Right lobe of liver (tissue), 6 donors: ENCODE measurements around the gene RELN. TPM values are rescaled to one million over a fixed set of nuclear protein-coding genes. Genes with fewer than 3 reads are reported as not detected.

Experiments
- ATAC-seq, 4 donors: fragments of 200-7000 bp; cut with Tn5 transposase; one replicate each; pipeline ENCODE4 v1.9.1; 2020; ENCODE audit warnings: mild to moderate bottlenecking in 4 of 4, moderate library complexity in 4 of 4
- DNase-seq, 3 donors: peaks; one replicate each; pipeline ENCODE4 v3.0.0-alpha.2; 2020
- H3K27ac ChIP-seq, 3 donors: fragments of 200-600 bp; one replicate each; pipeline ENCODE4 v1.8.0; 2022
- H3K27me3 ChIP-seq, 2 donors: fragments of 200-600 bp; one replicate each; pipeline ENCODE4 v1.8.0; 2022
- H3K36me3 ChIP-seq, 4 donors: fragments of 200-600 bp; sonication (generic) in 1 of 4; one replicate each; pipeline versions ENCODE4 v1.5.1 to v1.8.0; 2017 to 2022; ENCODE audit warnings: control low read depth in 1 of 4
- H3K4me1 ChIP-seq, 4 donors: fragments of 200-600 bp; sonication (generic) in 1 of 4; one replicate each; pipeline versions ENCODE4 v1.5.1 to v1.8.0; 2017 to 2022; ENCODE audit warnings: control low read depth in 1 of 4
- H3K4me3 ChIP-seq, 3 donors: fragments of 200-600 bp; one replicate each; pipeline ENCODE4 v1.8.0; 2022
- H3K9me3 ChIP-seq, 4 donors: fragments of 200-600 bp; sonication (generic) in 1 of 4; one replicate each; pipeline versions ENCODE4 v1.5.1 to v1.8.0; 2017 to 2022; ENCODE audit warnings: control low read depth in 1 of 4
- CTCF ChIP-seq, 4 donors: fragments of 200-600 bp in 3 of 4; fragments of 450-650 bp in 1 of 4; IDR thresholded peaks; one replicate each; pipeline versions ENCODE4 v1.5.1 to v1.8.0; 2016 to 2022; ENCODE audit warnings: antibody characterized with exemption in 4 of 4, mild to moderate bottlenecking in 2 of 4
- POLR2A ChIP-seq: fragments of 450-650 bp; IDR thresholded peaks from one replicate; pipeline ENCODE4 v1.6.1; 2017; ENCODE audit warnings: antibody characterized with exemption, mild to moderate bottlenecking
- WGBS: methylation state at CpG from one replicate; pipeline ENCODE4 v1.1.6; 2018; ENCODE audit warnings: low coverage, low lambda C conversion rate; ENCODE audit not compliant: insufficient coverage; ENCODE audit errors: missing lambda C conversion rate; 5-methylcytosine and 5-hydroxymethylcytosine counted together
- intact Hi-C, 2 donors: fragments of 100-400 bp; cut with DNase I; formaldehyde crosslinking; loops; one replicate each; pipeline versions ENCODE4 v1.11.2 to v1.14.1; 2022
- total RNA-seq, 6 experiments: library from RNA; depleted of rRNA in 2 of 6; stranded (reverse); fragments of >200 nt in 2 of 6; fragmentation: NEBNext Ultra II Directional in 3 of 6; extraction: Animal tissue kit (Norgen Biotek cat#: 25700) in 3 of 6; gene quantifications; one replicate each; pipeline versions ENCODE4 v1.1.0 to v1.2.4, GENCODE V29; 2016 to 2023
- donor health status: DM: no; HTN: yes; CAD: no.
- donor health status: DM: no; HTN: no; CAD: no.
- donor health status: DM: no; HTN: no; CAD: no.
- donor health status: DM: no; HTN: yes; CAD: no.
- donor health status: DM: no; HTN: yes; CAD: no.

RELN gene
- total RNA-seq, 6 experiments from 2014 or later, result 11.9 to 35.7 (median 18.9) TPM

DNA sequence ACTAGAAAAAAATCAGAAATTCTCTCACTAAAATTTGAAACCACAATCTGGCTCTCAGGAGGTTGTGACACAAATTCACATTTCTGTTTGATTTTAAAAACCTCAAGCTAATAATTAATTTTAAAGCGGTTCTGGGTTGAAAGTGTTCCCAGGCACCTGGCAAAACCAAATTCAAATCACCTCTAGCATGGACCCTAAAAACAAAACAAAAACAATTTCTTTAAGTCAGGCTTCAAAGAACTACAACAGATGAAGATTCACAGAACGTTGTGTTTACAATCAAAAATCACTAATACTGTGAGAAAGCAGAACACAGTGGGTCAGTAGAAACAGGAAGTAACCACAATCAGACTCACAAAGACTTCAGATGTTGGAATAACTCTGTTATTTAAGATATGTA, 7.2 kb upstream of the RELN start:
- Histone ChIP-seq H3K27ac (peak overlapping the region in 2 of 3 donors; percentile 27 to 50), H3K27me3 (no peaks in the 10 kb centered on the region), H3K4me3 (no peak overlapping the region), H3K9me3 (no peaks in the 10 kb centered on the region), H3K4me1 (peaks cover 0 to 18% (median 5%) of the 10 kb centered on the region in 4 donors), H3K36me3 (no peaks in the 10 kb centered on the region)
- 8% methylated on average over 2 of the region's 2 CpGs for WGBS
- TF ChIP-seq CTCF (IDR thresholded peaks at IDR 0.05) (no peak), POLR2A (no peak)
- intact Hi-C loops, result no loop called here
- DNase-seq (no peak), ATAC-seq (peak; percentile 51 to 89 (median 76))

- Histone ChIP-seq H3K4me1 (peaks cover 0 to 21% (median 7%) of the 10 kb centered on the region in 4 donors), H3K9me3 (no peaks in the 10 kb centered on the region), H3K4me3 (no peak overlapping the region), H3K27ac (peak overlapping the region; percentile 7 to 50 (median 27)), H3K36me3 (no peaks in the 10 kb centered on the region), H3K27me3 (no peaks in the 10 kb centered on the region)
- TF ChIP-seq CTCF (IDR thresholded peaks at IDR 0.05) (no peak), POLR2A (no peak)
- DNase-seq (no peak), ATAC-seq (peak in 3 of 4 donors; percentile 17 to 31 (median 25))
- WGBS, result 65% methylated on average over 4 of the region's 4 CpGs
- intact Hi-C loops, result no loop called here
Observed at GRCh38 chr7:103996017-103996551, 6.6 kb upstream of the RELN start.

GRCh38 chr7:103995554-103995953, 6.1 kb upstream of the RELN start:
- H3K4me3 ChIP-seq, result no peak overlapping the region
- no peaks in the 10 kb centered on the region for H3K9me3 ChIP-seq
- no peak overlapping the region for H3K27ac ChIP-seq
- no peaks in the 10 kb centered on the region for H3K36me3 ChIP-seq
- TF ChIP-seq CTCF (IDR thresholded peaks at IDR 0.05) (no peak), POLR2A (no peak)
- ATAC-seq (no peak), DNase-seq (no peak)
- intact Hi-C loops, result no loop called here
- peaks cover 0 to 26% (median 9%) of the 10 kb centered on the region in 4 donors for H3K4me1 ChIP-seq
- H3K27me3 ChIP-seq, result no peaks in the 10 kb centered on the region

GRCh38 chr7:103993551-103993950, 4.1 kb upstream of the RELN start:
- H3K36me3 ChIP-seq, result no peaks in the 10 kb centered on the region
- H3K27ac ChIP-seq, result no peak overlapping the region
- no peak for TF ChIP-seq CTCF (IDR thresholded peaks at IDR 0.05)
- no peak for TF ChIP-seq POLR2A
- no peak for ATAC-seq
- no peaks in the 10 kb centered on the region for H3K27me3 ChIP-seq
- DNase-seq, result no peak
- peaks cover 0 to 26% (median 9%) of the 10 kb centered on the region in 4 donors for H3K4me1 ChIP-seq
- no peak overlapping the region for H3K4me3 ChIP-seq
- intact Hi-C loops, result no loop called here
- H3K9me3 ChIP-seq, result no peaks in the 10 kb centered on the region
- 80% methylated on average over 1 of the region's 1 CpG for WGBS

DNA sequence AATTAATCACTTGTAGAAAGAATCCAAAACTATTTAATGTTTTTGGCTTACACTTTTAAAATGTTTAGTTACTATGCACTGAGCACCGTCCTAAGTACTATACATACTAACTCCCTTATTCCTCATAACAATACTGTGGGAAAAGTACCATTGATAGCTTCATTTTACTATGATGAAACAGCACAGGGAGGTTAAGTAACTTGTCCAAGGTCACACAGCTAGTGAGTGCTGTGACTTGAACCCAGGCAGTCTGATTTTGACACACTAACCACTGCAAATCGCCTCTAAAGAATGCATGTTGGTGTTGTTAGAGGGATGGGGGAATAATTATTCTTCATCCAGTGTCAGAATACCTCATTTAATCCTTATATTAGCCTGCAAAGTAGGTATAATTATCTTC, 1.9 kb upstream of the RELN start:
- H3K36me3 ChIP-seq, result no peaks in the 10 kb centered on the region
- peaks cover 0 to 18% (median 7%) of the 10 kb centered on the region in 4 donors for H3K4me1 ChIP-seq
- no peak for DNase-seq
- WGBS, result 47% methylated on average over 2 of the region's 2 CpGs
- no peaks in the 10 kb centered on the region for H3K9me3 ChIP-seq
- TF ChIP-seq CTCF (IDR thresholded peaks at IDR 0.05) (no peak), POLR2A (no peak)
- no peak for ATAC-seq
- H3K4me3 ChIP-seq, result no peak overlapping the region
- no peak overlapping the region for H3K27ac ChIP-seq
- intact Hi-C loops, result no loop called here
- H3K27me3 ChIP-seq, result no peaks in the 10 kb centered on the region
